ENCODE results near the gene CDC42EP2. TPM values are rescaled to one million over a fixed set of nuclear protein-coding genes. Genes with fewer than 3 reads are reported as not detected.

The CDC42EP2 gene, protein sequence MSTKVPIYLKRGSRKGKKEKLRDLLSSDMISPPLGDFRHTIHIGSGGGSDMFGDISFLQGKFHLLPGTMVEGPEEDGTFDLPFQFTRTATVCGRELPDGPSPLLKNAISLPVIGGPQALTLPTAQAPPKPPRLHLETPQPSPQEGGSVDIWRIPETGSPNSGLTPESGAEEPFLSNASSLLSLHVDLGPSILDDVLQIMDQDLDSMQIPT
- 6.1 and 9.5 TPM in 2 replicates for total RNA-seq

DNA sequence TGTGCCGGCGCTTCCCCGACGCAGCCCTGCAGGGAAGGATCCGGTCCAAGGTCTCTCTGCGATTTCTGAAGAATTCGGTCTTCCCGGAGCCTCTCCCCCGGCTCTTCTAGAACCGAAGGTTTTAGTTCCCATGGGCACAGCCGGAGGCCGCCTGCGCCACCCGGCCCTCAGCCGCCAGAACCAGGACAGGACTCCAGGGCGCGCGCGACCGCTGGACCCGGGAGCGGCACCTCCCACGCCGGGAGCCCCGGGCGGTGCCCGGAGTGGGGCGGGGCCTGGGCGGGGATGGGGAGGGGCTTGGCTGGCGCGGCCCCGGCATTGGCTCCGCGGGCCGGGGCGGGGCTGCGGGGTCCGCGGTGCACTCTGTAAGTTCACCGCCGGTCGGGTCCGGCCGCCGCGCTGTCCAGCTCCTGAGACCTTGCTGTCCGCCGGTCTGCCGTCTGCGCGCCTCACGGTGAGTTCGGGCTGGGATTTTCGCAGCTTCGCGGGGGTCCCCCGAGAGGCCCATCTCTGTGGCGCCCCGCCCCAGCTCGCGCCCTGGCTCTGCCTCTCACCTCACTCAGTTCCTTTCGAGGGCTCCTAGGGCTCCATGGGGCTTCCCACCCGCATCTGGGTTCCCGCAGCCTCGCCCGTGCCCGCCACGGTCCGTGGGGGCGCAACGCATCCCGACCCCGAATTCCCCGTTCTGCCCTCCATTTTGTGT lies at the start of gene CDC42EP2:
CDC42EP2 (plus strand) TSS at position 366 of the 703 bp plus-strand sequence. CDS start 6,033 bp downstream, outside the sequence.

DNA sequence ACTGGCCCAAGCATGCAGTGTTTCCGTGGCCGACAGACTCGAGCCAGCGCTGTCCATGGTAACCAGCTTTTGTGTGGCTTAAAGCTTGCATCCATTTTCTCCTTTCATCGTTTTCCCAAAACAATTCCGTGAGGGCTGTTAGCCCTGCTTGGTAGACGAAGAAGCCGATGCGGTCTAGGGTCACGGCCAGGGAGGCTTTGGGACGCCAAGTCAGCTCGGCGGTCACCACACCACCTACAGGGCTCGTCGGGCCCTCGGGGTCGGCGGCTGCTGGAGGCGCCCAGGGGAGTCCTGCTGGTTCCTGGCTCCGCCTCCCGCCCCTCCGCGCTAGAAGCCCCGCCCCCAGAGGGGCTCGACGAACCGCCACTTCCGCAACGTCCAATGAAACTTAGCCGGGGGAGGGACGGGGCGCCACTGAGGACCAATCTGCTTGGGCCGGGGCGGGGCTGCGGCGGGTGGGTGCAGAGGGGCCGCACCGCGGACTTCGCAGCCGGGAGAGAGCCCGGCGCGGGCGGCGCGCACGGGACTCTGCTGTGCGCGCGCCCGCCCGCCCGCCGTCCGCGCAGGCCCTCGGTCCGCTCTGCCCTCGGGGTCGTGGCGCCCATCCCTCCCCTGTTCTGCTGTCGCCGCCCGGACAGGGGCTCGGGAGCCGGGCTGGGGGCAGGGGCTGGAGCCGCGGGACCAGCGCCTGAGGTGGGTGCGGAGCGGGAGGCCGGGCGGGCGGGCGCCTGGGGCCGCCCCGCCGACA lies 39.8 kb downstream of the CDC42EP2 start, which contains the start of gene TIGD3:
TIGD3 (plus strand) TSS at position 487 of the 748 bp plus-strand sequence. CDS start 1,058 bp downstream, outside the sequence.

Other genes starting within 250 kb of the CDC42EP2 start
- 13.9 and 14.8 TPM in 2 replicates for gene CDCA5, start 230.8 kb upstream of the CDC42EP2 start, total RNA-seq
- gene ZFPL1, start 230.6 kb upstream of the CDC42EP2 start, total RNA-seq, result 30.1 and 48.6 TPM in 2 replicates
- 195 and 359 TPM in 2 replicates for gene VPS51, start 218.7 kb upstream of the CDC42EP2 start, total RNA-seq
- 80.3 and 96.7 TPM in 2 replicates for gene TM7SF2, start 203.0 kb upstream of the CDC42EP2 start, total RNA-seq
- gene ZNHIT2, start 197.2 kb upstream of the CDC42EP2 start, total RNA-seq, result 28.4 and 54.3 TPM in 2 replicates
- 609 and 906 TPM in 2 replicates for gene FAU, start 192.7 kb upstream of the CDC42EP2 start, total RNA-seq
- 54.8 and 80.0 TPM in 2 replicates for gene MRPL49, start 192.5 kb upstream of the CDC42EP2 start, total RNA-seq
- gene SYVN1, start 180.3 kb upstream of the CDC42EP2 start, total RNA-seq, result 12.7 and 18.1 TPM in 2 replicates
- gene SPDYC, start 144.6 kb upstream of the CDC42EP2 start, total RNA-seq, result not detected in 2 replicates
- 594 and 598 TPM in 2 replicates for gene CAPN1, start 132.9 kb upstream of the CDC42EP2 start, total RNA-seq
- 15.4 and 51.9 TPM in 2 replicates for gene POLA2, start 52.9 kb upstream of the CDC42EP2 start, total RNA-seq
- 27.9 and 29.6 TPM in 2 replicates for gene DPF2, start 19.0 kb downstream of the CDC42EP2 start, total RNA-seq
- 0.07 TPM in 1 of 2 replicates, not detected in the other for gene TIGD3, start 39.9 kb downstream of the CDC42EP2 start, total RNA-seq
- 0.09 and 0.56 TPM in 2 replicates for gene SLC25A45, start 67.8 kb downstream of the CDC42EP2 start, total RNA-seq
- 116 and 142 TPM in 2 replicates for gene FRMD8, start 71.8 kb downstream of the CDC42EP2 start, total RNA-seq
- gene NEAT1, start 107.9 kb downstream of the CDC42EP2 start, total RNA-seq, result 23.1 and 31.5 TPM in 2 replicates
- 1,648 and 1,826 TPM in 2 replicates for gene MALAT1, start 184.2 kb downstream of the CDC42EP2 start, total RNA-seq
- 62.1 and 72.4 TPM in 2 replicates for gene SCYL1, start 210.2 kb downstream of the CDC42EP2 start, total RNA-seq
- 47.3 and 70.5 TPM in 2 replicates for gene LTBP3, start 243.5 kb downstream of the CDC42EP2 start, total RNA-seq